ENCODE results near the gene NTNG1. TPM values are rescaled to one million over a fixed set of nuclear protein-coding genes. Genes with fewer than 3 reads are reported as not detected.

The NTNG1 gene
- total RNA-seq, 4 donors from 2014 or later = 0.41 to 1.3 TPM; not detected in 2

- Histone ChIP-seq H3K27me3 (peaks cover 0 to 16% (median 0%) of the 10 kb centered on the region in 4 donors), H3K9me3 (no peaks in the 10 kb centered on the region), H3K36me3 (no peaks in the 10 kb centered on the region), H3K4me3 (no peak overlapping the region), H3K4me1 (peaks cover 0 to 10% (median 0%) of the 10 kb centered on the region in 3 donors), H3K27ac (no peak overlapping the region)
- intact Hi-C loops (cut with DNase I) = no loop called here
- WGBS, 2 donors = 82% methylated on average over 11 of the region's 11 CpGs
- no peak for DNase-seq
- TF ChIP-seq POLR2A (IDR thresholded peaks at IDR 0.05) = no peak
- no peak for TF ChIP-seq CTCF (IDR thresholded peaks at IDR 0.05)
These were observed 339.1 kb downstream of the NTNG1 start for GRCh38 chr1:107479865-107480350.

GRCh38 chr1:107480548-107481415, 339.9 kb downstream of the NTNG1 start:
- no peak for DNase-seq
- Histone ChIP-seq H3K4me1 (peaks cover 0 to 10% (median 0%) of the 10 kb centered on the region in 3 donors), H3K36me3 (no peaks in the 10 kb centered on the region), H3K4me3 (peak overlapping the region in 2 of 4 donors; percentile 13 to 45), H3K9me3 (no peaks in the 10 kb centered on the region), H3K27me3 (peaks cover 0 to 16% (median 0%) of the 10 kb centered on the region in 4 donors), H3K27ac (no peak overlapping the region)
- no peak for TF ChIP-seq POLR2A (IDR thresholded peaks at IDR 0.05)
- no peak for TF ChIP-seq CTCF (IDR thresholded peaks at IDR 0.05)
- intact Hi-C loops (cut with DNase I) = no loop called here
- WGBS, 2 donors = 33 to 36% methylated on average over 18 to 31 of the region's 37 CpGs

GRCh38 chr1:107481756-107482384, 341.0 kb downstream of the NTNG1 start:
- no peak for TF ChIP-seq POLR2A (IDR thresholded peaks at IDR 0.05)
- TF ChIP-seq CTCF (IDR thresholded peaks at IDR 0.05) = no peak
- Histone ChIP-seq H3K36me3 (no peaks in the 10 kb centered on the region), H3K4me1 (peaks cover 0 to 10% (median 0%) of the 10 kb centered on the region in 3 donors), H3K4me3 (no peak overlapping the region), H3K27ac (no peak overlapping the region), H3K27me3 (peaks cover 0 to 16% (median 0%) of the 10 kb centered on the region in 4 donors), H3K9me3 (no peaks in the 10 kb centered on the region)
- intact Hi-C loops (cut with DNase I) = no loop called here
- 28 to 54% methylated on average over 3 of the region's 3 CpGs for WGBS, 2 donors
- DNase-seq = no peak

DNA sequence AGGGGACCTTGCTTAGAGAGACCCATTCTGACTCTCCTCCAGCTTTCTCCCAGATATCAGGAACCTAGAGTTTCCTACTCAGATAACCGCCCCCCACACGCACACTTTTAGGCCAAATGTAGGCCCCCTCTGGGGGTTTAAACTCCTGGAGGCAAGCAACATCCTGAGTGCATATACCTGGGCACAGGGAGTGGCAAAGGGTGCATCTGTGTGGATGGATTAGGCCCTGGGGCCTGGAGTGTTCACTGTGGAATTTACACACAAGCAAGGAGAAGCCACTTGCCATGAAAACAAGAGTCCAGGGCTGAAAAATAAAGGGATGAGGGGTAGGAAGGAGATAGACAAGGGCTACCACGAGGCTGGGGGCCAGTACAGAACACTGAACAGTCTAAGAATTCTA, 343.1 kb downstream of the NTNG1 start:
- peaks cover 0 to 10% (median 0%) of the 10 kb centered on the region in 3 donors for H3K4me1 ChIP-seq
- H3K27ac ChIP-seq = no peak overlapping the region
- H3K27me3 ChIP-seq = peaks cover 0 to 16% (median 0%) of the 10 kb centered on the region in 4 donors
- H3K36me3 ChIP-seq = no peaks in the 10 kb centered on the region
- H3K9me3 ChIP-seq = no peaks in the 10 kb centered on the region
- no peak overlapping the region for H3K4me3 ChIP-seq
- intact Hi-C loops (cut with DNase I) = no loop called here
- TF ChIP-seq CTCF (IDR thresholded peaks at IDR 0.05) (no peak), POLR2A (IDR thresholded peaks at IDR 0.05) (no peak)
- DNase-seq = no peak
- WGBS, 2 donors = 50 to 75% methylated on average over 1 to 3 of the region's 3 CpGs

GRCh38 chr1:107486349-107486748, 345.5 kb downstream of the NTNG1 start:
- Histone ChIP-seq H3K27ac (no peak overlapping the region), H3K4me3 (no peak overlapping the region), H3K4me1 (no peaks in the 10 kb centered on the region), H3K36me3 (no peaks in the 10 kb centered on the region), H3K27me3 (peaks cover 0 to 5% (median 0%) of the 10 kb centered on the region in 4 donors), H3K9me3 (no peaks in the 10 kb centered on the region)
- TF ChIP-seq CTCF (IDR thresholded peaks at IDR 0.05) = no peak
- TF ChIP-seq POLR2A (IDR thresholded peaks at IDR 0.05) = no peak
- intact Hi-C loops (cut with DNase I) = no loop called here
- DNase-seq = no peak
- WGBS, 2 donors = 14 to 52% methylated on average over 3 of the region's 3 CpGs

All from esophagus squamous epithelium (tissue), 5 donors.